Calu3 (cell line): ENCODE data around the gene IER5. TPM values are rescaled to one million over a fixed set of nuclear protein-coding genes. Genes with fewer than 3 reads are reported as not detected.

Source experiments
- BruUV-seq: library from RNA; stranded (reverse); fragments of 400-500 nt; replicated peaks from 2 replicates; lab custom pipeline; 2021; lab: Mats Ljungman, UMichigan
- CTCF ChIA-PET: fragments of 300-600 bp; sonication (Branson Sonifier 250); formaldehyde crosslinking; loops from one replicate; lab custom pipeline; 2022; ENCODE audit warnings: antibody characterized with exemption; lab: Charles Lee
- DNase-seq: peaks from one replicate; pipeline ENCODE4 v3.0.0; 2022
- H3K27ac Mint-ChIP-seq: one replicate; pipeline ENCODE4 v1.8.0; 2022; ENCODE audit warnings: mixed read lengths; ENCODE audit not compliant: unreplicated experiment
- H3K27me3 Mint-ChIP-seq: one replicate; pipeline ENCODE4 v1.8.0; 2022; ENCODE audit warnings: mixed read lengths; ENCODE audit not compliant: unreplicated experiment
- H3K36me3 Mint-ChIP-seq: one replicate; pipeline ENCODE4 v1.8.0; 2022; ENCODE audit warnings: mild to moderate bottlenecking, moderate library complexity, mixed read lengths; ENCODE audit not compliant: insufficient read depth, unreplicated experiment
- H3K4me1 Mint-ChIP-seq: one replicate; pipeline ENCODE4 v1.8.0; 2022; ENCODE audit warnings: mild to moderate bottlenecking, low read depth, mixed read lengths; ENCODE audit not compliant: unreplicated experiment
- H3K4me3 Mint-ChIP-seq: one replicate; pipeline ENCODE4 v1.8.0; 2022; ENCODE audit warnings: mild to moderate bottlenecking, low read depth, moderate library complexity, mixed read lengths; ENCODE audit not compliant: unreplicated experiment
- H3K9me3 Mint-ChIP-seq: one replicate; pipeline ENCODE4 v1.8.0; 2022; ENCODE audit warnings: low read depth, mixed read lengths; ENCODE audit not compliant: unreplicated experiment
- intact Hi-C: fragments of 100-400 bp; cut with micrococcal nuclease; formaldehyde crosslinking; loops from one replicate; pipeline ENCODE4 v1.10.0; 2022; ENCODE audit not compliant: unreplicated experiment
- total RNA-seq: library from RNA; stranded (reverse); gene quantifications from 2 replicates; pipeline ENCODE4 v1.2.3, GENCODE V29; 2022
- TF ChIP-seq, protein P1 (sequence below): fragments of 200-600 bp; IDR thresholded peaks from one replicate; pipeline ENCODE4 v1.8.0; 2022; ENCODE audit warnings: antibody characterized with exemption; ENCODE audit not compliant: unreplicated experiment

The IER5 gene
- total RNA-seq, 1 experiment from 2014 or later, result 11.4 TPM

DNA sequence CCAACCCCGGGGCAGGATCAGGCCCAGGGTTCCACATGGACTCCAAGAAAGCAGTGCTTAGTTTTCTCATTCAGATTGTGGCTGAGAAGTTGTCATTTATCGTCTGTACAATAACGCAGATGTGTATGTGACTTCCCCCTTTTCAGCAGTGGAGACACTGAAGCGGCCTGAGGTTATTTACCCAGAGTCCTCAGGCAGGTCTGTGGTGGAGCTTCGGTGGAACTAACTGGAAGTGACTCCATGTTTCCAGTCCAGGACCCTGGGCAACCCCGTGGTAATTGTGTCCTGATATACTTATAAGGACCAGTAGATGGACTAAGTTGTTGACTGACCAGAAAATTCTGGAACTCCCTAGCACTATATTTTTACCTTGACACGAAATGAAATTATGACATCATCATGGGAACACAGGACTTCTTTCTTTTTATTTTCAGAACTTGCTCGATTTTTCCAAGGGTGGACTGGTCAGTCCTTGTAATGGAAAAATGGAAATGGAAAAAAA, 1.0 kb upstream of the IER5 start:
- DNase-seq, result no peak
- Mint-ChIP-seq H3K4me3 (peak overlapping the region; percentile 93), H3K27me3 (no peaks in the 10 kb centered on the region), H3K4me1 (peaks cover 18% of the 10 kb centered on the region), H3K36me3 (peaks cover 42% of the 10 kb centered on the region), H3K27ac (peak overlapping the region; percentile 97), H3K9me3 (no peaks in the 10 kb centered on the region)
- TF ChIP-seq, protein P1, sequence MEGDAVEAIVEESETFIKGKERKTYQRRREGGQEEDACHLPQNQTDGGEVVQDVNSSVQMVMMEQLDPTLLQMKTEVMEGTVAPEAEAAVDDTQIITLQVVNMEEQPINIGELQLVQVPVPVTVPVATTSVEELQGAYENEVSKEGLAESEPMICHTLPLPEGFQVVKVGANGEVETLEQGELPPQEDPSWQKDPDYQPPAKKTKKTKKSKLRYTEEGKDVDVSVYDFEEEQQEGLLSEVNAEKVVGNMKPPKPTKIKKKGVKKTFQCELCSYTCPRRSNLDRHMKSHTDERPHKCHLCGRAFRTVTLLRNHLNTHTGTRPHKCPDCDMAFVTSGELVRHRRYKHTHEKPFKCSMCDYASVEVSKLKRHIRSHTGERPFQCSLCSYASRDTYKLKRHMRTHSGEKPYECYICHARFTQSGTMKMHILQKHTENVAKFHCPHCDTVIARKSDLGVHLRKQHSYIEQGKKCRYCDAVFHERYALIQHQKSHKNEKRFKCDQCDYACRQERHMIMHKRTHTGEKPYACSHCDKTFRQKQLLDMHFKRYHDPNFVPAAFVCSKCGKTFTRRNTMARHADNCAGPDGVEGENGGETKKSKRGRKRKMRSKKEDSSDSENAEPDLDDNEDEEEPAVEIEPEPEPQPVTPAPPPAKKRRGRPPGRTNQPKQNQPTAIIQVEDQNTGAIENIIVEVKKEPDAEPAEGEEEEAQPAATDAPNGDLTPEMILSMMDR, result no peak
- CTCF ChIA-PET, result interaction anchor here (0.7 kb wide), 1 partner anchor 1205 kb away, joined by 3 read pairs; no protein-coding TSS in a partner anchor
- no TSS peak for BruUV-seq
- intact Hi-C loops, result no loop called here

DNA sequence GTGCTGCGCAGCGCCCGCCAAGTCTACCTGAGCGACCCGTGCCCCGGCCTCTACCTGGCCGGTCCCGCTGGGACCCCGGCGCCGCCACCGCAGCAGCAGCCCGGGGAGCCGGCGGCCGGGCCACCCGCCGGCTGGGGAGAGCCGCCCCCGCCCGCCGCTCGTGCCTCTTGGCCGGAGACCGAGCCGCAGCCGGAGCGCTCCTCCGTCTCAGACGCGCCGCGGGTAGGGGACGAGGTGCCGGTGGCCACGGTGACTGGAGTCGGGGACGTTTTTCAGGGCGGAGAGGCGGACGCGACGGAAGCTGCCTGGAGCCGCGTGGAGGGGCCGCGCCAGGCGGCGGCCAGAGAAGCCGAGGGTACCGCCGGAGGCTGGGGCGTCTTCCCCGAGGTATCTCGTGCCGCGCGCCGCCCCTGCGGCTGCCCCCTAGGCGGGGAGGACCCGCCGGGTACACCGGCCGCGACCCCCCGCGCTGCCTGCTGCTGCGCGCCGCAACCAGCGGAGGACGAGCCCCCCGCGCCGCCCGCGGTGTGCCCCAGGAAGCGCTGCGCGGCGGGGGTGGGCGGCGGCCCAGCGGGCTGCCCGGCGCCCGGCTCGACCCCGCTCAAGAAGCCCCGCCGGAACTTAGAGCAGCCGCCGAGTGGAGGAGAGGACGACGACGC, 646 bp downstream of the IER5 start:
- H3K27ac Mint-ChIP-seq, result peak overlapping the region; percentile 97
- H3K9me3 Mint-ChIP-seq, result no peaks in the 10 kb centered on the region
- peaks cover 26% of the 10 kb centered on the region for H3K4me1 Mint-ChIP-seq
- CTCF ChIA-PET, result interaction anchor here (0.9 to 1.0 kb wide), 2 partner anchors 8 to 52 kb away, joined by 4 read pairs; no protein-coding TSS in a partner anchor
- H3K27me3 Mint-ChIP-seq, result no peaks in the 10 kb centered on the region
- peak overlapping the region; percentile 93 for H3K4me3 Mint-ChIP-seq
- TF ChIP-seq, protein P1, result no peak
- no TSS peak for BruUV-seq
- DNase-seq, result peak; percentile 46
- peaks cover 42% of the 10 kb centered on the region for H3K36me3 Mint-ChIP-seq
- intact Hi-C loops, result no loop called here

DNA sequence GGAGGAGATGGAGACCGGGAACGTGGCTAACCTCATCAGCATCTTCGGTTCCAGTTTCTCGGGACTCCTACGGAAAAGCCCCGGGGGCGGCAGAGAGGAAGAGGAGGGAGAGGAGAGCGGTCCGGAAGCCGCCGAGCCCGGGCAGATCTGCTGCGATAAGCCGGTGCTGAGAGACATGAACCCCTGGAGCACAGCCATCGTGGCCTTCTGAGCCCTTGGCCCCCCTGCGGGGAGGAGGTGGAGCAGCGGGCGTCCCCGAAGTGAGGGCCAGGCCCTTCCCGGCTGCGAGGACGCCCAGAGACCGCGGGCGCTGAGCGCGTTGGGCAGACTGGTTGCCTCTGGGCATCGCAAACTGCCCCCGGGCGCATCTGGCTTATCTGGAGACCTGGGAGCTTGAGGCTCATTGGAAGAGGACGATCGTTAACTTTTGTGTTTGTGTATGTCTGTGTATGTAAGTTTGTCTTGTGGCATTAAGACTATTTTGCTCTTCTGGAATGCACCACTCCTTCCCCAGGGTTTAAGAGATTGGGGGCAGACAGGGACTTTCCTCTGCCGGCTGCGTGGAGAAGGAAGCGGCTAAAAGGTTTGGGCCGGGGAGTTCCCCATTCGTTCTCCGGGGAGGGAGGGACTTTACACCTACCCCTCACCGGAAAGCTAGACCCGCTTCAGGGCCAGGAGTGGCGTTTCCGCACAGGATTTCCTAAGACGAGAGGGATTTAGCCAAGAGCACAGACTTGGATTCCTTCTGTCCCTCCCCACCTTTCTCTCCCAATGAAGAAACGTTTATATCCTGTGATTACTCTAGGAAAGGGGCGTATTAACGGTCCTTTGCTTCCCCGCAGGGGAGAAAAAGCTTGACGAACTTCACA, 1.4 kb downstream of the IER5 start:
- H3K4me3 Mint-ChIP-seq, result peak overlapping the region; percentile 93
- intact Hi-C loops, result loop anchor here (2.0 kb wide), 1 partner anchor 15 kb away; no protein-coding TSS in a partner anchor
- BruUV-seq, result TSS peak; percentile 53
- peaks cover 42% of the 10 kb centered on the region for H3K36me3 Mint-ChIP-seq
- no peaks in the 10 kb centered on the region for H3K27me3 Mint-ChIP-seq
- H3K27ac Mint-ChIP-seq, result peak overlapping the region; percentile 90
- peaks cover 26% of the 10 kb centered on the region for H3K4me1 Mint-ChIP-seq
- DNase-seq, result peak; percentile 64
- TF ChIP-seq, protein P1, result no peak
- H3K9me3 Mint-ChIP-seq, result no peaks in the 10 kb centered on the region
- CTCF ChIA-PET, result interaction anchor here (0.8 to 1.7 kb wide), 10 partner anchors 10 to 208 kb away, joined by 3 to 10 read pairs (median 4); no protein-coding TSS in a partner anchor

DNA sequence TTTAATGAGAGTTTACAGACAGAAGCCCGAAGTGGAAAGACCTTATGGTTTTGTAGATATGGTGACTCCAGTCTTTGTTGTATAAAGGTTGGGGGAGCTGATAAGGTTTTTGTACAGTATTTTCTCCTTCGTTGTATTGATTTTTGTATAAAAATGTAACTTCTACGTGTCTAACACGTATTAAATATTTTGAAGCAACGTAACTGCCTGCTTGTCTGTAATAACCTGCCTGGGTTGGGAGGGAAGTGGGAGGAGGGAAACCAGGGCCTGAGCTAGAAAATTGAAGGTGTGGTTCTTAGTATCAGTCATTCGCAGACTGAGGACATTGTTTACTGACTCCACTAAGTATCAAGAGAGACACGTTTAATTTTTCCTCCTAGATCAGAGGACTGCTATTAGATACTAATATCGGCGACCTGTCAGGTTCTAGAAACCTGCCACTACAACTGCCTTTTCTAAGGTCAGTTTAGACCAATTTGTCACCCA, 2.2 kb downstream of the IER5 start:
- H3K36me3 Mint-ChIP-seq, result peaks cover 42% of the 10 kb centered on the region
- CTCF ChIA-PET, result interaction anchor here (0.7 to 1.7 kb wide), 10 partner anchors 8 to 209 kb away, joined by 3 to 10 read pairs (median 4); no protein-coding TSS in a partner anchor
- TF ChIP-seq, protein P1, result no peak
- peak overlapping the region; percentile 90 for H3K27ac Mint-ChIP-seq
- H3K4me1 Mint-ChIP-seq, result peaks cover 26% of the 10 kb centered on the region
- intact Hi-C loops, result loop anchor here (2.0 kb wide), 1 partner anchor 14 kb away; no protein-coding TSS in a partner anchor
- DNase-seq, result no peak
- H3K27me3 Mint-ChIP-seq, result no peaks in the 10 kb centered on the region
- BruUV-seq, result no TSS peak
- peak overlapping the region; percentile 93 for H3K4me3 Mint-ChIP-seq
- no peaks in the 10 kb centered on the region for H3K9me3 Mint-ChIP-seq
